IPS-11a (cell line): ENCODE results near the gene SLC6A9.
A peak's percentile ranks its signal among the peaks of the same experiment; 100 is the strongest.

Experiments used
- H3K4me3 ChIP-seq: one replicate; pipeline ENCODE4 v1.5.1; 2013; ENCODE audit warnings: low read depth, low read length, control low read depth

The SLC6A9 gene

DNA sequence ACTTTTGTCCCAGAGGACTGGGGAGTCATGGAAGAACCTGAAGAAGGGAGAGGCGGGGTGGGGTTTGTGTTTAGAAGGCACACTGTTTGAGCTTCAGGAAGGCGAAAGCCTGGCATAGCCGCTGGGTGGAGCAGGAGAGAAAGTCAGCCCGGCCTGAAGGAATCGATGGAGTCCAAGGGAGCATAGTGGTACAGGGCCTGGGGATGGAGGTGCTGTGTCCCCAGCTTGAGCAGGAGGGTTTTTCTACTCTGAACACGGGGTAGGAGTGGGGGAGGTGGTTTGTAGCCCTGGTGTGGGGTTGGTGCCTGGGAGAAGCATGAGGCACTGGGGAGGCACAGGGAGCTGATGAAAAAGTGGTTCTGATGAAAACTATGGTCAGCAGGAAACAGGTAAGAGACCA is 44.5 kb downstream of the SLC6A9 start:
- H3K4me3 ChIP-seq: no peak overlapping the region

DNA sequence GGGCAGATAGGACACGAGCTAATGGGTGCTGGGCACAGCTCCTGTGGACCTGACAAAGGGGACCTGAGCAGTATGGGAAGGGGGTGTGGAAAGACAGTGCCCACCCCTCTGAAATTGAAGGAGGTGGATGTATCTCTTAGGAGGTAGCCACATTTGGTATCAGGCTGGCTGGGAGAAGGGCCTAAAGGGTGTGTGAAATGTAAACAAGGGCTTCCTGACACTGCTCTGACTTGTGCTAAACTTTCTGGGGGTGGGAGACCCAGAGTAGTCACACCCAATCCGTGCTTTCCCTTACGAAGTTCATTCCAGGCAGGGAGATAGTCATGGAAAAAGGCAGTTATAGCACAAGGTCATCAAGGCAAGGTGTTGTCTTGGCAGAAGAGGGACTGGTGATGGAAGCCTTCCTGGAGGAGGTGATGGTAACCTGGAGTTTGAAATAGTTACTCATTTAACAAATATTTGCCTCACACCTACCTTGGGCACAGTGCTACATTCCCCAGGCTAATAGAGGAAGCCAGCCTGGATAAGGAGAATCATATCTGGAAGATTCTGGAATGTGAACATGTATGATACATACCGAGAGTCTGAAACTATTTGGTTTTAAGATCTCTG is 45.2 kb downstream of the SLC6A9 start:
- no peak overlapping the region for H3K4me3 ChIP-seq

DNA sequence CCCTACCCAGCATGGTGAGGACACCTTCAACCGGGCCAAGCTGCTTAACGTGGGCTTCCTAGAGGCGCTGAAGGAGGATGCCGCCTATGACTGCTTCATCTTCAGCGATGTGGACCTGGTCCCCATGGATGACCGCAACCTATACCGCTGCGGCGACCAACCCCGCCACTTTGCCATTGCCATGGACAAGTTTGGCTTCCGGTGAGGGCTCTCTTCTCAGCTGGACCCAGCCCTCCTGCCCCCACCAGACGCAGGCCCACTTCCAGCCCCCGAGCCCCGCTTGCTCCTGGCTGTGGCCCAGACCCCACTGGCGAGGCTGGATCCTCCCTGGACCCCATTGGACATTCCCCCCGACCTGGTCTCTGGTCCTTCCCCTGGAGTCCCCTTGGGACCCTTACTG is 46.4 kb downstream of the SLC6A9 start:
- no peak overlapping the region for H3K4me3 ChIP-seq

DNA sequence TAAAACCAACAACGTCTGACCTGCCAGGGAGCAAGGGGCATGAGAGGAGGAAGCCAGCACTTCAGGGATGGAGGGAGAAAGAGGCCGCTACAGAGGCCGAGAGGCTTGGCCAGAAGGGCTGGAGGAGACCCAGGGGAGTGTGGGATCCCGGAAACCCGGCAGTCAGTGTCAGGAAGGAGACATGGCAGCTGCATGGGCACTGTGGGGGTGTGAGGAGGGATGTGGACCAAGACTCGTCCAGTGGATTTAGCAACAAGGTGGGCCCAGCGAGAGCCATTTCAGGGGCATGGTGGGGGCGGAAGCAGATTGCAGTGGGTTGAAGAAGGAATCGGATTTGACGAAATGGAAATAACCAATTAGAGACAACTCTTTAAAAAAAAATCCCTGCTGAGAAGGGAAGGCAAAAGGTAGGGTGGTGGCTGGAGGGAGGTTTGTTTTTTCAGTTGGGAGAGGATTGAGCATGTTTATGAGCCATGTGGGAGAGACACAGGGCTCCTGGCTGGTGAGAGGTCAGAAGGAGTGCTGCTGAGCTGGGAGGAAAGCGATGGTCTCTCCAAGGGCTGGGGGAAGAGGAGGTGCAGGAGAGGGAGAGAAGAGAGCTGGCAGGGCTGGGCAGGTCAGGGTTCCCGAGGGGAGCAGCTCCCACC is 47.9 kb downstream of the SLC6A9 start:
- H3K4me3 ChIP-seq: no peak overlapping the region

DNA sequence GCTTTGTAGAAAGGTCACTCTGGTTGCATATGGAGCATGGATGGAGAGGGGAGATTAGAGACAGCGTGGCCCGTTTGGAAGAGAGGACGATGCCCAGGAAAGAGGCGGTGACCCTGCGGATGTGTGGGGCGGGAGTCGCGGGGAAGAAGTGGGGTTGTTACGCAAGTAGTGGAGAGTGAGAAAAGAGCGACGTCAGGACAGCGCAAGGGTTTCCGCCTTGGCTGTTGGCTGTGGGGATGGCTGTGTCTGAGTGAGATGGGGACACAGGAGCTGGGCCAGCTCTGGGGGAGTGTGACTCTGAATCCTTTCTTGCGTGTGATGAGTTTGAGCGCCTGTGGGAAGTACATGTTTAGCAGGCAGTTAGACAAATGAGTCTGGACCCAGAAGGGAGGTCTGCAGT is 48.5 kb downstream of the SLC6A9 start:
- no peak overlapping the region for H3K4me3 ChIP-seq

DNA sequence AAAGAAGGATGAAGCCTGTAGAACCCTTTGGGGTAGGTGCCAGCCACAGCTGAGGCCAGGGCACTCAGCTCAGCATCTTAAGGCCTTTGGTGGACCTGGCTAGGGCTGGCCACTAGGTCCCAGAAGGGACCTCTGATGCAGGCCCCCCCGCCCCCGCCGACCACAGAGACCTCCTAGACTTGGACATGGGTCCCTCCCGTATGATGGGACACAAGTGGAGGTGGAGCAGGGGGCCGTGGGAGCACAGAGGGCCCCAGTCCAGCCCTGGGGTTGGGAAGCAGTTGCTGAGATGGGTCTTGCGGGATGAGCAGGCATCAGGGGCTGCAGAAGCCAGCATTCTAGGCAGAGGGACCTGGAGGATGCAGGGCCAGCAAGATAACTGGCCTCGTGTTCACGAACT is 49.0 kb downstream of the SLC6A9 start:
- H3K4me3 ChIP-seq: no peak overlapping the region

DNA sequence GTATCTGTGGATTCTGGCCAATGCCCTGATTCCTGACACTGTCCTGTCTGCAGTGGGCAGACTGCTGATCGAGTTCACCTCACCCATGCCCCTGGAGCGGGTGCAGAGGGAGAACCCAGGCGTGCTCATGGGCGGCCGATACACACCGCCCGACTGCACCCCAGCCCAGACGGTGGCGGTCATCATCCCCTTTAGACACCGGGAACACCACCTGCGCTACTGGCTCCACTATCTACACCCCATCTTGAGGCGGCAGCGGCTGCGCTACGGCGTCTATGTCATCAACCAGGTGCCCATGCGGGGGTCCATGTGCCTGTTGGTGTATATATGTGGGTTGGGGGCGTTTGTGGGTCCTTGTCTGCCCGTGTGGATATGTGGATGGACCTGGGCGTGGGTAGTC is 49.6 kb downstream of the SLC6A9 start:
- no peak overlapping the region for H3K4me3 ChIP-seq

DNA sequence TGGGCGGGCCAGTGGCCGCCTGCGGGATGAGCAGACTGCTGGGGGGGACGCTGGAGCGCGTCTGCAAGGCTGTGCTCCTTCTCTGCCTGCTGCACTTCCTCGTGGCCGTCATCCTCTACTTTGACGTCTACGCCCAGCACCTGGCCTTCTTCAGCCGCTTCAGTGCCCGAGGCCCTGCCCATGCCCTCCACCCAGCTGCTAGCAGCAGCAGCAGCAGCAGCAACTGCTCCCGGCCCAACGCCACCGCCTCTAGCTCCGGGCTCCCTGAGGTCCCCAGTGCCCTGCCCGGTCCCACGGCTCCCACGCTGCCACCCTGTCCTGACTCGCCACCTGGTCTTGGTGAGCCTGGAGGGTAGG is 50.1 kb downstream of the SLC6A9 start:
- no peak overlapping the region for H3K4me3 ChIP-seq

DNA sequence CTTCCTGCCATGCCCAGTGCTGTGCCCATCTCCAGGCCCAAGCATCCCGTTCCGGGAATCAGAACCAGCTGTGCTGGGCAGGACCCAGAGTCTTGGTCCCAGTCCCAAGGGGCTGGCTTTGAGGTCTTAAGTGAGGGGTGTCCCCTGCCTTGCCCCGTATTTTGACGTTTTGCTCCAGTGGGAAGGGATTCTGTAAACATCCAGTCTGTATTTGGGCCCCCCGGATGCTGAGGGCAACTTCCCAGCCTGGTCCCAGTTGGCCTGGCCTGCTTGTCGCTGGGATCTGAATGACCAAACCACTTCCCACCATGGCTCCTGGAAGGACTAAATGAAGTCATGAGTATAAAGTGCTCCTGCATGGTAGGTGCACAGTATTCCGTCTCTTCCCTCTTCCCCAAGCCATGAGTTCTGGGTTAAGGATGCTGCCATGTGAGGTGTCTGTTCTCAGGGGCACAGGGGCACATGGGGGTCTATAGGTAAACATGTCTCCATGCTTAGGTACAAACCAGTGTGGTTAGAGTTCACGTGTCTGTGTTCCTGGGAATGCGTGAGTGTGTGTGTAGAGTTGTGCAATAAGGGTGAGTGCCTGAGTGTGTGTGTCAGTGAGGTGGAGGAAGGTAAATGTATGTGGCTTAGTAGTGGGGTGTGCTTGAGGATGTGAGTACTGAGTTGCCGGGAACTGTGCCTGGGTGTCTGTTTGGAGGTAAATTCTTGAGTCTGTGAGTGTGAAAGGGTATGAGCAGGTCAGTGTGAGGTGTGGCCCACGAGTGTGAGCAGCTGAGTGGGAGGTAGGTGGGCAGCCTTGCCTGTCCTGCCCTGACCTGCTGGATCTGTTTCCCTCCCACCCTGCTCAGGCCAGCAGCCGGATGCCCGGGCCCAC is 50.8 kb downstream of the SLC6A9 start:
- H3K4me3 ChIP-seq: peak overlapping the region; percentile 47

DNA sequence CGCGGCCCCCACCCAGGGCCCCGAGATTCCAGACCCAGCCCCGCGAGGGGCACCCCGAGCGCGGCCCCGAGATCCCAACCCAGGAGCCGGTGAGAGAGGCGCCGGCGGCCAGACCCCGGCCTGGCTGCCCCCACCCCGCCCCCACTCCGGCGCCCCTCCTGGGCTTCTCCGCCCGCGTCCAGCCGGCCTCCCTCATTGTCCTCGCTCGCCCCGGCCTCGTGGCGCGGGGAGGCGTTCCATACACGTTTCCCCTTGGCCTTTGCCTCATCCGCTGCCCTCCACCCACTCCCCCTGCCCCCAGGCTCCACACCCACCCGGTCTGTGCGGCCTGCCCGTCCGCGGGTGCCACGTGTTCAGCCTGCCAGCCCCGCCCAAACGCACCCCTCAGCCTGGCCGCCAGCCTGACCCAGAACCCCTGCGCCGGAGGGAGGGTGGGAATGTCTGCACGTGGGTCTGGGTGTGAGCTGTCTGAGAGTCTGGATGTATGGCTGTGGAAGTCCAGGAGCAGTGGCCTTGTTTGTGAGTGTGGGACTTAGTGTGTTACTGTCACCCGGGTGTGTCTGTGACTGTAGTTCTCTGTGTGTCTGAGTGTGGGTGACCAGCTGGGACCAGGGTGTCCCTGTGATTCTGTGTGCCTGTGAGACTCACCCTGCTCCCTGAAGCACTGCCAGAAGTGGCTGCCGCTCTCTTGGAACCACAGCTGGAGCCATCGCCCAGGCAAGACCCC is 51.6 kb downstream of the SLC6A9 start:
- H3K4me3 ChIP-seq: peak overlapping the region; percentile 47

DNA sequence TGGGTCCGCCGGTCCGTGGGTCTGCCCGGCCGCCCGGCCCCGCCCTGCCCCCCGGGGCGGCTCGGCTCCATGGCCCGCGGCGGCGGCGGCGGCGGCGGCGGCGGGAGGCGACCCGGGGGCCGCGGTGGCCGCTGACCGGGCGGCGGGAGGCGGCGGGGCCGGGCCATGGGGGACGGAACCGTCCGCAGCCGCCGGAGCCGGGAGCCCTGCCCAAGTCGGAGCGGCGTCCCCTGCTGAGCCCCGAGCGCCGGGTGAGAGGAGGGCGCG is 52.1 kb downstream of the SLC6A9 start:
- H3K4me3 ChIP-seq: peak overlapping the region; percentile 47

DNA sequence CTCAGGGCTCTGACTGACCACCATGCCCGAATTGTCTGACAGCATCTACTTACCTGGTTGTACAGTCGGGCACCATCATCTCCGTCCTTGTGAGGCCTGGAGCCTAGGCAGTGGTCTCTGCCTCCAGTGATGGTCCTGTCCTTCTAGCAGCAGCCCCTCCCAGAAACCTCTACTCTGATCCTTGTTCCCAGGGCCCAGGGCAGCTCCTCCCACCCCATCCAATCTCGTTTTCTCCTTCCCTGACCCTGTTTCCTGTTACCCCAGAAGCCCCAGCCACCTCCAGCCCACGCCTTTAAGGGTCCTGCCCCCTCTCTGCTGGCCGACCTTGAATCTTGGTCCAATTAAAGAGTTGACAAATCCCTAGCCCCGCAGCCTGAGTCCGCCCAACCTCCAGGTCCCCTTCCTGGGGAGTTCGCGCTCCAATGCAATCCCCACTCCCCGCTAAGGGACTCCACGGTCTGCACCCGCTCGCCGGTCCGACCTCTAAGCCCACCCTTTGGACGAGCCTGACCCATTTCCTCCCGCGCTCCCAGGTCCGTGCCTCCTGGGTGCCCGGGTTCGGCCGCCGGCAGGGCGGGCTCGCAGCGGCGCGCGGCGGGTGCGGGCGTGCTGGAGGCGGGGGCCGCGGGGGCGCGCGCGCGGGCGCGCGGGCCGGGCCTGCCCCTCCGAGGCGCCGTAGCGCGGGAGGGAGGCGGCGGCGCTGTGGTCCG is 52.6 kb downstream of the SLC6A9 start, which contains the start of gene B4GALT2:
Gene B4GALT2, plus strand, starts transcription at position 660 of the 710 bp plus-strand sequence. CDS start 1,951 bp downstream, outside the sequence.
- H3K4me3 ChIP-seq: peak within 1 kb of the TSS; percentile 64

DNA sequence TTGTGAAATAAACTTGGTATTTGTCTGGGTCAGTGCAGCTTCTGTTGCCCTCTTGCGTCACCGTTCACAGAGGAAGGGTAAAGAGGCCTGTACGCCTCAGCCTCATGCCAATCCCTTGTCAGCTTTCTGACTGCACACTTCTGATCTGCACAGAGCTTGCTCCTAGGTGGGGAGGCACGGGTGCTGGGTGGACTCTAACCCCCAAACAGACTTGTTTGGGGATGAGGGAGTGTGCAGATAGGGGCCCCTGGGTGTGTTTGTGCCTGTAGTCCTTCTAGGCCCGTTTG is 53.1 kb downstream of the SLC6A9 start:
- H3K4me3 ChIP-seq: peak overlapping the region; percentile 64

DNA sequence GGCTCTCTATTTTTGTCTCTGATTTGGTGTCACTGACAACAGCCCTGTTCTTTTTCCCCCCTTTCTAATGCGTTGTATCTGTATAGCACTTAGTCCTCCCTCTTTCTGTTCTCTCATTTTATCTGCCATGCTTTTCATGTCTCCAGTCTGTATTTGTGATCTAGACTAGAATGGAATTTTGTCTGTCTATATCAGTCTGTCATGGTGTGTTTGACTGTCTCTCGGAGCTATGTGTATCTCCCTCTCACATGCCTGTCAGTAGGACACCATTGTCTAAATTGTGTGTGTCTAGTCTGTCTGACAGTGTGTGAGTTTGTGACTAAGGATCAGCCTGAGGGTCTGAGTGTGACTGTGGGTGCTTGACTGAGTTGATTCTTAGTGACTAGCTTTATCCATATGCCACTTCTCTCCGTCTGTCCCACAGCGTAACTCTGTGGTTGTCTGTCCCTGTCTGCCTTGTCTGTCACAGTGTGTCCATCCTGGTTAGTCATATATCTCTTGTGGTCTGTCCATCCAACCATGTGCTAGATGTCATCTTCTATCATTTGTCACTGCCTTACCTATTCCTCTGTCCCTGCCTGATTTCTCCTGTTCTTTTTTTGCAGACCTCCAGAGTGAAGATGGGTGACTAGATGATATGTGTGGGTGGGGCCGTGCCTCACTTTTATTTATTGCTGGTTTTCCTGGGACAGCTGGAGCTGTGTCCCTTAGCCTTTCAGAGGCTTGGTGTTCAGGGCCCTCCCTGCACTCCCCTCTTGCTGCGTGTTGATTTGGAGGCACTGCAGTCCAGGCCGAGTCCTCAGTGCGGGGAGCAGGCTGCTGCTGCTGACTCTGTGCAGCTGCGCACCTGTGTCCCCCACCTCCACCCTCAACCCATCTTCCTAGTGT is 53.6 kb downstream of the SLC6A9 start:
- H3K4me3 ChIP-seq: no peak overlapping the region

DNA sequence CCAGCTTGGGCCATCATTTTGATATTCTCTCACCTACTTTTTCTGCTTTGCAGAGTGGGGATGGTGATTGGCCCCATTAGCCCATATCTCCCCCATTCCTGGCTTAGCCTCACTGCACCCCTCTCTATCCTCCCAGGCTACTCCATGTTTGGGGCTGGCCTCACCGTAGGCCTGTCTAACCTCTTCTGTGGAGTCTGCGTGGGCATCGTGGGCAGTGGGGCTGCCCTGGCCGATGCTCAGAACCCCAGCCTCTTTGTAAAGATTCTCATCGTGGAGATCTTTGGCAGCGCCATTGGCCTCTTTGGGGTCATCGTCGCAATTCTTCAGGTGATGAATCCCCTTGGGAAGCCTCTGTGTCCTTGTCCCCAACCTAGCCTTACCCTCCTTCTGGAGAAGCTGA is 54.4 kb downstream of the SLC6A9 start:
- no peak overlapping the region for H3K4me3 ChIP-seq

DNA sequence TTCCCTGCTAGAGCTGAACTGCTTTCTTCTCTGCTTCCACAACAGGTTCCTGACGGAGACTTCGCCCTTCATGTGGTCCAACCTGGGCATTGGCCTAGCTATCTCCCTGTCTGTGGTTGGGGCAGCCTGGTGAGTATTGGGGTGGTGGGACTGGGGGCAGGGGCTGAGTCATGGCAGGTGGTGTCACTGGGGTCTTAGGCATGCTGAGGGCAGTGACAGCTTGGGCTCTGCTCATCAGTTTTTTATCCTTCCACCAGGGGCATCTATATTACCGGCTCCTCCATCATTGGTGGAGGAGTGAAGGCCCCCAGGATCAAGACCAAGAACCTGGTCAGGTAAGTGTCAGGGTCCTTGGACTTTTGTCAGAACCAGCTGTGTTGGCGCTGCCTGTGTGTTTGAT is 55.2 kb downstream of the SLC6A9 start:
- H3K4me3 ChIP-seq: peak overlapping the region; percentile 81

DNA sequence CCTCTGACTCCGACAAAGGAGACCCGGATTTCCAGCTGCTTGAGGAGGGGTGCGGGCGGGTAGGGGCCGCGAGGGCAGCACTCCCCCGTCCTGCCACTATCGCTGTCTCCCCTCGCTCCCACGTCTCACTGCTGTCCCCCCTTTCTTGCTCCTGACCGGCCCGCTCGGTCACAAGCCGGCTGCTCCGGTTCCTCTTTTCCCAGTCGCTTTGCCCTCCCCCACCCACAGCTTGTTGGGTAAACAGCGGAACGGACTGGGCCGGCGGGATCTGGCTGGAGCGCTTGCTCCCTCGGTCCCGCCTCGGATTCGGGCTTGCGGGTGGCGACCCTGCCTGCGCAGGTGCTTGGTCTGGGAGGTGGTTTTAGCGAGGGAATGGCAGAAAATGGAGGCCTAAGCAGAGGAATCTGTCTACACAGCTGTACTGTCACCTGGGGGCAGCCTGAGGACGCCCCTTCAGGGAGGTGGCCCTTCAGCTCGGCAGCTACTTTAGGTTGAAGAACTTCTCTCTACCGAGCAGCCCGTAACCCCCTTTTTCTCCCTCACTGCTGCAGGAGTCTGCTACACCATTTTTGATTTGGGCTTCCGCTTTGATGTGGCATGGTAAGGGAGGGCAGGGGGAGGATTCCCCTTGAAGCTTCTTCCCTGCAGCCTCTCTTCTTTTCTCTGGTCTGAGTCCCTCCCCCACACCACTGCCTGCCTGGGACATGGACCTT is 55.9 kb downstream of the SLC6A9 start:
- peak overlapping the region; percentile 81 for H3K4me3 ChIP-seq

DNA sequence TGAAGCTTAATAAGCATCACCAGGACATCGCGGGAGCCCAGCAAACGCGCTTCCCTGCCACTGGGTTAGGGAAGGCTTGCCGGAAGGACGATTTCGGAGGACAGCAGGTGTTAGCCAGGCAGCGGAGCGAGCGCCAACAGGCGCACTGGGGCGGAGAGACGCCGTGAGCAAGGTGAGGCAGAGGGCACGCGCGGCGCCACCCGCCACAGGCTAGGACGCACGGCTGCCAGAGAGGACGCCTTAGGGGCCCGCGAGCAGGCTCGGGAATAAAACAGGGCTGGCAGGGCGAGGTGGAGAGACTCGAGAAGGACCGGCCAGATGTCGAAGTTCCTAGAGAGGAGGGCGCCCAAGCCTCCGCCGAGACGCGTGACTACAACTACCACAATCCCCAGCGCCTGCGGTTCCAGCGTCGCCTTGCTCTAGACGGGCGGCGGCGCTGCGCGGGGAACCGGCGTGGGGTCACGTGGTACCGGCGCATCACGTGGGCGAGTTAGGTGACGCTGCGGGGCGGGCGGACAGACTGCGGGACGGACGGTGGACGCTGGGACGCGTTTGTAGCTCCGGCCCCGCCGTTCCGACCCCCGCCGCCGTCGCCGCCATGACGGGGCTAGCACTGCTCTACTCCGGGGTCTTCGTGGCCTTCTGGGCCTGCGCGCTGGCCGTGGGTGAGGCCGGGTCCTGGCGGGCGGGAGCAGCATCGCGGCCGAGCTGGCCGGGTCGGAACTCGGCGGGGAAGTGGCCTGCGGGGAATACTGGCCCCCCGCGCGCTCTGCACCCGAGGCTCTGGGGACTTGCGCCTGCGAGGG is 56.6 kb downstream of the SLC6A9 start, which contains the start of gene ATP6V0B:
Gene ATP6V0B, plus strand, starts transcription at position 518 of the 806 bp plus-strand sequence. Its CDS starts 81 bp downstream, at position 599.
- H3K4me3 ChIP-seq: peak within 1 kb of the TSS; percentile 81
